K562 (cell line): Measurements from ENCODE around the gene ISYNA1. TPM values are rescaled to one million over a fixed set of nuclear protein-coding genes. Genes with fewer than 3 reads are reported as not detected.

Source experiments
- EHMT2 ChIP-seq: fragments of 450-650 bp; IDR thresholded peaks from 2 replicates; pipeline ENCODE4 v1.6.1; 2018; ENCODE audit warnings: antibody characterized with exemption
- EP400 ChIP-seq: fragments of 450-650 bp; IDR thresholded peaks from 2 replicates; pipeline ENCODE4 v1.6.1; 2017; ENCODE audit warnings: antibody characterized with exemption, mild to moderate bottlenecking, moderate library complexity
- GATAD2A ChIP-seq: fragments of 450-650 bp; IDR thresholded peaks from 2 replicates; pipeline ENCODE4 v1.6.1; 2017
- HDAC1 ChIP-seq, 2 experiments: fragments of 450-650 bp; IDR thresholded peaks; 2 replicates each; pipeline ENCODE4 v1.6.1; 2016 to 2017; ENCODE audit warnings: inconsistent platforms in 1 of 2, mild to moderate bottlenecking in 1 of 2, moderate library complexity in 1 of 2
- HDAC3 ChIP-seq: fragments of 450-650 bp; IDR thresholded peaks from 2 replicates; pipeline ENCODE4 v1.6.1; 2018; ENCODE audit warnings: borderline replicate concordance, mild to moderate bottlenecking, moderate library complexity; ENCODE audit not compliant: partially characterized antibody
- HSF4 ChIP-seq: fragments of 250-450 bp; sonication (Bioruptor Pico); IDR thresholded peaks from 2 replicates; pipeline ENCODE4 v2.1.2; 2022; ENCODE audit warnings: mild to moderate bottlenecking, moderate library complexity, borderline replicate concordance
- MEF2D ChIP-seq: conservative IDR thresholded peaks from 2 replicates; pipeline ENCODE4 v1.6.1; 2016; ENCODE audit warnings: low read depth, missing genetic modification characterization, missing compliant biosample characterization
- PTBP1 ChIP-seq: fragments of 200-400 bp; formaldehyde crosslinking; IDR thresholded peaks from 2 replicates; pipeline ENCODE4 v1.6.1; 2017; ENCODE audit warnings: low read depth, low read length
- SMC3 ChIP-seq: conservative IDR thresholded peaks from 2 replicates; pipeline ENCODE4 v1.6.1; 2011; ENCODE audit warnings: low read depth, low read length, improper control_type of control experiment; ENCODE audit not compliant: insufficient read depth
- STAG1 ChIP-seq: sonication (generic); formaldehyde crosslinking; IDR thresholded peaks from 2 replicates; pipeline ENCODE4 v1.5.0; 2020; ENCODE audit warnings: missing genetic modification reagents, borderline replicate concordance
- STAT5B ChIP-seq: fragments of 250-450 bp; sonication (Bioruptor Pico); IDR thresholded peaks from 2 replicates; pipeline ENCODE4 v1.8.0; 2021; ENCODE audit warnings: mild to moderate bottlenecking, inconsistent platforms
- TBP ChIP-seq: optimal IDR thresholded peaks from 2 replicates; pipeline ENCODE3; 2011; ENCODE audit warnings: low read depth, low read length, improper control_type of control experiment
- ZNF282 ChIP-seq: sonication (generic); formaldehyde crosslinking; IDR thresholded peaks from 2 replicates; pipeline ENCODE4 v1.8.1; 2023; ENCODE audit warnings: missing genetic modification reagents
- ZNF41 ChIP-seq: fragments of 250-450 bp; sonication (Bioruptor Pico); conservative IDR thresholded peaks from 2 replicates; pipeline ENCODE4 v1.4.0; 2020; ENCODE audit warnings: mild to moderate bottlenecking
- ZNF589 ChIP-seq: fragments of 200-800 bp; sonication (Bioruptor generic); IDR thresholded peaks from 2 replicates; pipeline ENCODE4 v1.6.1; 2016; ENCODE audit warnings: low read depth, missing genetic modification characterization, missing compliant biosample characterization
- polyA plus RNA-seq, 8 experiments: library from polyadenylated mRNA; depleted of rRNA in 4 of 8; stranded (reverse) in 5 of 8; unstranded in 3 of 8; fragments of >200 nt; fragmentation: Nextera tagmentation in 2 of 8; fragmentation: Illumina TruSeq in 1 of 8; extraction: Ambion mirVana in 2 of 8; extraction: Trizol in 1 of 8; gene quantifications; 2 replicates each; pipeline versions ENCODE4 v1.2.1 to v1.2.3, GENCODE V29; 2011 to 2014; ENCODE audit warnings: inconsistent platforms in 1 of 8, missing spikeins in 1 of 8
- total RNA-seq, 7 experiments: library from RNA; depleted of rRNA in 6 of 7; stranded (reverse); fragments of >200 nt in 6 of 7; fragmentation: Illumina TruSeq in 2 of 7; extraction: Trizol in 2 of 7; gene quantifications; 2 replicates each; pipeline versions ENCODE4 v1.2.1 to v1.2.3, GENCODE V29; 2011 to 2021; ENCODE audit warnings: low replicate concordance in 1 of 7
- TF ChIP-seq, protein P1 (sequence below), 2 experiments: fragments of 450-650 bp; formaldehyde crosslinking in 1 of 2; IDR thresholded peaks; 2 replicates each; pipeline versions ENCODE4 v1.4.0 to v1.6.1; 2014 to 2020; ENCODE audit warnings: mild to moderate bottlenecking in 2 of 2, borderline replicate concordance in 1 of 2, low read depth in 1 of 2
- TF ChIP-seq, protein P2 (sequence below): fragments of 250-450 bp; sonication (Bioruptor Pico); IDR thresholded peaks from 2 replicates; pipeline ENCODE4 v1.8.0; 2021; ENCODE audit warnings: mild to moderate bottlenecking, moderate library complexity
- TF ChIP-seq, protein P3 (sequence below): fragments of 450-650 bp; IDR thresholded peaks from 2 replicates; pipeline ENCODE4 v1.6.1; 2018; ENCODE audit warnings: mild to moderate bottlenecking, low read depth; ENCODE audit not compliant: partially characterized antibody

Gene ISYNA1
- total and polyA plus RNA-seq, 9 of the 15 experiments (the other 6 are each of a cell fraction or from before 2014, with no cell fraction given), result 21.8 to 460 (median 93.2) TPM

GRCh38 chr19:18433015-18433691 lies 4.8 kb downstream of the ISYNA1 start (continued):
- TF ChIP-seq PTBP1 (no peak), HDAC3 (no peak), STAG1 (no peak), ZNF41 (CRISPR knock-in tag) (no peak), TBP (no peak), ZNF589 (CRISPR knock-in tag) (no peak), HDAC1 (IDR thresholded peaks at IDR 0.05) (peak in 1 of 2 experiments; percentile 74; a peak in 2 of 4 replicates), STAT5B (CRISPR knock-in tag) (no peak), EHMT2 (no peak), GATAD2A (peak; percentile 33; the same call in 1 of the 2 replicates), MEF2D (tag) (no peak), EP400 (peak; percentile 88; the same call in 1 of the 2 replicates), ZNF282 (CRISPR knock-in tag) (no peak), HSF4 (CRISPR knock-in tag) (no peak), SMC3 (no peak)
- TF ChIP-seq, protein P1, sequence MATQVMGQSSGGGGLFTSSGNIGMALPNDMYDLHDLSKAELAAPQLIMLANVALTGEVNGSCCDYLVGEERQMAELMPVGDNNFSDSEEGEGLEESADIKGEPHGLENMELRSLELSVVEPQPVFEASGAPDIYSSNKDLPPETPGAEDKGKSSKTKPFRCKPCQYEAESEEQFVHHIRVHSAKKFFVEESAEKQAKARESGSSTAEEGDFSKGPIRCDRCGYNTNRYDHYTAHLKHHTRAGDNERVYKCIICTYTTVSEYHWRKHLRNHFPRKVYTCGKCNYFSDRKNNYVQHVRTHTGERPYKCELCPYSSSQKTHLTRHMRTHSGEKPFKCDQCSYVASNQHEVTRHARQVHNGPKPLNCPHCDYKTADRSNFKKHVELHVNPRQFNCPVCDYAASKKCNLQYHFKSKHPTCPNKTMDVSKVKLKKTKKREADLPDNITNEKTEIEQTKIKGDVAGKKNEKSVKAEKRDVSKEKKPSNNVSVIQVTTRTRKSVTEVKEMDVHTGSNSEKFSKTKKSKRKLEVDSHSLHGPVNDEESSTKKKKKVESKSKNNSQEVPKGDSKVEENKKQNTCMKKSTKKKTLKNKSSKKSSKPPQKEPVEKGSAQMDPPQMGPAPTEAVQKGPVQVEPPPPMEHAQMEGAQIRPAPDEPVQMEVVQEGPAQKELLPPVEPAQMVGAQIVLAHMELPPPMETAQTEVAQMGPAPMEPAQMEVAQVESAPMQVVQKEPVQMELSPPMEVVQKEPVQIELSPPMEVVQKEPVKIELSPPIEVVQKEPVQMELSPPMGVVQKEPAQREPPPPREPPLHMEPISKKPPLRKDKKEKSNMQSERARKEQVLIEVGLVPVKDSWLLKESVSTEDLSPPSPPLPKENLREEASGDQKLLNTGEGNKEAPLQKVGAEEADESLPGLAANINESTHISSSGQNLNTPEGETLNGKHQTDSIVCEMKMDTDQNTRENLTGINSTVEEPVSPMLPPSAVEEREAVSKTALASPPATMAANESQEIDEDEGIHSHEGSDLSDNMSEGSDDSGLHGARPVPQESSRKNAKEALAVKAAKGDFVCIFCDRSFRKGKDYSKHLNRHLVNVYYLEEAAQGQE (IDR thresholded peaks at IDR 0.05; ENCODE audit: borderline replicate concordance), result no peak
- TF ChIP-seq, protein P1 (CRISPR knock-in tag; IDR thresholded peaks at IDR 0.05; ENCODE audit: low read depth), result 0 out of 2 replicates have a peak, but pooled peaks have one; percentile 26
- TF ChIP-seq, protein P2, sequence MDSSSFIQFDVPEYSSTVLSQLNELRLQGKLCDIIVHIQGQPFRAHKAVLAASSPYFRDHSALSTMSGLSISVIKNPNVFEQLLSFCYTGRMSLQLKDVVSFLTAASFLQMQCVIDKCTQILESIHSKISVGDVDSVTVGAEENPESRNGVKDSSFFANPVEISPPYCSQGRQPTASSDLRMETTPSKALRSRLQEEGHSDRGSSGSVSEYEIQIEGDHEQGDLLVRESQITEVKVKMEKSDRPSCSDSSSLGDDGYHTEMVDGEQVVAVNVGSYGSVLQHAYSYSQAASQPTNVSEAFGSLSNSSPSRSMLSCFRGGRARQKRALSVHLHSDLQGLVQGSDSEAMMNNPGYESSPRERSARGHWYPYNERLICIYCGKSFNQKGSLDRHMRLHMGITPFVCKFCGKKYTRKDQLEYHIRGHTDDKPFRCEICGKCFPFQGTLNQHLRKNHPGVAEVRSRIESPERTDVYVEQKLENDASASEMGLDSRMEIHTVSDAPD, result no peak
- TF ChIP-seq, protein P3, sequence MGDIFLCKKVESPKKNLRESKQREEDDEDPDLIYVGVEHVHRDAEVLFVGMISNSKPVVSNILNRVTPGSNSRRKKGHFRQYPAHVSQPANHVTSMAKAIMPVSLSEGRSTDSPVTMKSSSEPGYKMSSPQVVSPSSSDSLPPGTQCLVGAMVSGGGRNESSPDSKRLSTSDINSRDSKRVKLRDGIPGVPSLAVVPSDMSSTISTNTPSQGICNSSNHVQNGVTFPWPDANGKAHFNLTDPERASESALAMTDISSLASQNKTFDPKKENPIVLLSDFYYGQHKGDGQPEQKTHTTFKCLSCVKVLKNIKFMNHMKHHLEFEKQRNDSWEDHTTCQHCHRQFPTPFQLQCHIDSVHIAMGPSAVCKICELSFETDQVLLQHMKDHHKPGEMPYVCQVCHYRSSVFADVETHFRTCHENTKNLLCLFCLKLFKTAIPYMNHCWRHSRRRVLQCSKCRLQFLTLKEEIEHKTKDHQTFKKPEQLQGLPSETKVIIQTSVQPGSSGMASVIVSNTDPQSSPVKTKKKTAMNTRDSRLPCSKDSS, result no peak
